GM10248 (cell line): Measurements from ENCODE around the gene PIP4K2A.
"Not testable (repeated sequence)": the region's sequence is repeated elsewhere in the genome, so short reads cannot be mapped to it uniquely, and the experiment has no call there.

ENCODE experiments used
- CTCF ChIA-PET: fragments of 300-600 bp; sonication (Branson Sonifier 250); formaldehyde crosslinking; extraction: SDS; loops from one replicate; lab custom pipeline; 2021; ENCODE audit warnings: antibody characterized with exemption; lab: Yijun Ruan, JAX
- POLR2A ChIA-PET: fragments of 350-650 bp; sonication (Branson Sonifier 250); formaldehyde crosslinking; extraction: SDS; loops from one replicate; lab custom pipeline; 2020; ENCODE audit warnings: antibody characterized with exemption; lab: Yijun Ruan, JAX
- DNase-seq: peaks from one replicate; pipeline ENCODE4 v3.0.0; 2012; ENCODE audit errors: extremely low spot score
- CTCF ChIP-seq: IDR thresholded peaks from 2 replicates; pipeline ENCODE4 v1.5.1; 2012; ENCODE audit warnings: mild to moderate bottlenecking, low read depth; ENCODE audit errors: extremely low read depth, missing control alignments, control extremely low read depth

PIP4K2A gene

GRCh38 chr10:22534849-22535604 lies 179.4 kb downstream of the PIP4K2A start:
- POLR2A ChIA-PET = no interaction called here
- CTCF ChIA-PET = no interaction called here
- TF ChIP-seq CTCF = no peak
- no peak for DNase-seq

GRCh38 chr10:22531441-22531840 lies 182.9 kb downstream of the PIP4K2A start:
- TF ChIP-seq CTCF = no peak
- POLR2A ChIA-PET = no interaction called here
- no peak for DNase-seq
- CTCF ChIA-PET = no interaction called here

- POLR2A ChIA-PET = no interaction called here
- no peak for DNase-seq
- no peak for TF ChIP-seq CTCF
- CTCF ChIA-PET = no interaction called here
Observed at GRCh38 chr10:22531008-22531407, 183.4 kb downstream of the PIP4K2A start.

GRCh38 chr10:22527520-22527919 lies 186.9 kb downstream of the PIP4K2A start:
- CTCF ChIA-PET = no interaction called here
- TF ChIP-seq CTCF = no peak
- POLR2A ChIA-PET = no interaction called here
- no peak for DNase-seq

GRCh38 chr10:22524333-22524732 lies 190.0 kb downstream of the PIP4K2A start:
- DNase-seq, CTCF ChIA-PET, POLR2A ChIA-PET: not testable (repeated sequence)

- CTCF ChIA-PET = interaction anchor here (1.2 to 1.6 kb wide), 3 partner anchors 12 to 30 kb away, joined by 3 to 4 read pairs (median 3); no protein-coding TSS in a partner anchor
- DNase-seq, POLR2A ChIA-PET: not testable (repeated sequence)
Observed at GRCh38 chr10:22520645-22521044, 193.7 kb downstream of the PIP4K2A start.

GRCh38 chr10:22518167-22518724 lies 196.1 kb downstream of the PIP4K2A start:
- CTCF ChIA-PET = interaction anchor here (1.4 kb wide), 1 partner anchor 12 kb away, joined by 3 read pairs; no protein-coding TSS in a partner anchor
- no peak for TF ChIP-seq CTCF
- POLR2A ChIA-PET = no interaction called here
- DNase-seq = no peak

- TF ChIP-seq CTCF = no peak
- DNase-seq = no peak
- CTCF ChIA-PET = no interaction called here
- POLR2A ChIA-PET = no interaction called here
Observed at GRCh38 chr10:22515009-22515408, 199.4 kb downstream of the PIP4K2A start.

GRCh38 chr10:22514414-22514758 lies 200.0 kb downstream of the PIP4K2A start:
- DNase-seq, CTCF ChIA-PET, POLR2A ChIA-PET: not testable (repeated sequence)

GRCh38 chr10:22513483-22514413 lies 200.6 kb downstream of the PIP4K2A start:
- CTCF ChIA-PET, POLR2A ChIA-PET, DNase-seq: not testable (repeated sequence)
